Endothelial cell of umbilical vein (primary cell): Measurements from ENCODE around the gene RAB40C.

ENCODE experiments used
- CTCF ChIP-seq, 2 donors: IDR thresholded peaks; 1 replicate in 1 of 2; 2 replicates in 1 of 2; pipeline ENCODE4 v1.5.1; 2011; ENCODE audit warnings: low read length in 2 of 2, mild to moderate bottlenecking in 2 of 2, moderate library complexity in 2 of 2, control low read depth in 1 of 2, inconsistent platforms in 1 of 2, low read depth in 1 of 2; ENCODE audit not compliant: insufficient read depth in 1 of 2; ENCODE audit errors: extremely low read depth in 1 of 2
- POLR2A ChIP-seq: IDR thresholded peaks from 2 replicates; pipeline ENCODE4 v1.6.1; 2012; ENCODE audit warnings: low read depth, mild to moderate bottlenecking, control low read depth, low read length

GRCh38 chr16:589658-590187 is at the start of gene RAB40C:
- no peak for TF ChIP-seq POLR2A
- TF ChIP-seq CTCF (IDR thresholded peaks at IDR 0.05; ENCODE audit: extremely low read depth in 1 of 2, insufficient read depth in 1 of 2, low read depth in 1 of 2, low read length in 2 of 2) = peak in 1 of 2 donors; percentile 16
